G401.6 (cell line): ENCODE results near the gene OVCH2.

ENCODE experiments used
- FAIRE-seq: peaks from 2 replicates; lab custom pipeline; 2012; peaks lifted over from hg19 to GRCh38; lab: Jason Lieb, UNC

OVCH2 gene

DNA sequence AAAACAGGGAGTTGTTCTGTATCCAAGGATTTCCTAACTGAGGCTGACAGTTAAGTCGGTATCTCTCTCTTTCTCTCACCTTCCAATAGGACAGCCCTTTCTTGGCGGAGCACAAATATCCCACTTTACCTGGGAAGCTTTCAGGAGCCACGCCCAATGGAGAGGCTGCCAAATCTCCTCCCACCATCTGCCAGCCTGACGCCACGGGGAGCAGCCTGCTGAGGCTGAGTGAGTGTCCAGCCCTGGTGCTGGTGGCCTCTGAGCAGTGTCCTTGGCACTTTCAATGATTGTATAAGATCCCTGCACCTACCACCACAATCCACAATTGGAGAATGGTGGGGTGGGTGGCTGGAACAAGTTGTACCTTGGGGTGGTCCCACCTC lies 66.6 kb downstream of the OVCH2 start:
- no peak for FAIRE-seq
